ENCODE measurements around the gene CDH3. TPM values are rescaled to one million over a fixed set of nuclear protein-coding genes. Genes with fewer than 3 reads are reported as not detected.
"Not testable (repeated sequence)": the region's sequence is repeated elsewhere in the genome, so short reads cannot be mapped to it uniquely, and the experiment has no call there.

Gene CDH3
- total and polyA plus RNA-seq, 2 of the 13 experiments (the other 11 are each of a cell fraction or from before 2014, with no cell fraction given), result 0.11 TPM; not detected in 1

DNA sequence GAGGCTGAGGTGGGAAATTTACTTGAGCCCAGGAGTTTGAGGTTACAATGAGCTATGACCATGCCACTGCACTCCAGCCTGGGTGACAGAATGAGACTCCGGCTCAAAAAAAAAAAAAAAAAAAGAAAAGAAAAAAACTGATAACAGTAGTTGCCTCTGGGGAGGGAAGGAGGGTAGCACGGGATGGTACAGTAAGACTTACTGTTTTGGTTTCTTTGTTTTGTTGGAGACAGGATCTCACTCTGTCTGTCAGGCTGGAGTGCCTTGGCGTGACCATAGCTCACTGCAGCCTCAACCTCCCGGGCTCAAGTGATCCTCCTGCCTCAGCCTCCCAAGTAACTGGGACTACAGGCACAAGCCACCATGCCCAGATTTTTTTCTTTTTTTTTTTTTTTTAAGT lies 71.4 kb downstream of the CDH3 start:
- H4K20me1 ChIP-seq (ENCODE audit: insufficient read depth, low read length); H3K4me2 ChIP-seq (ENCODE audit: low read depth, low read length); H3K4me3 ChIP-seq (replicated peaks in 1 of 3; ENCODE audit: insufficient read depth in 1 of 3, low read depth in 2 of 3, low read length in 3 of 3); DNase-seq (ENCODE audit: low spot score); ATAC-seq; H3K79me2 ChIP-seq (ENCODE audit: insufficient read depth, low read length); H3K9ac ChIP-seq (ENCODE audit: insufficient read depth, low read depth, low read length); intact Hi-C loops (cut with micrococcal nuclease; ENCODE audit: unreplicated experiment); H2AFZ ChIP-seq (ENCODE audit: low read length); H3K27me3 ChIP-seq (ENCODE audit: control insufficient read depth in 1 of 2, insufficient read depth in 2 of 2, low read length in 2 of 2); H3K36me3 ChIP-seq (replicated peaks in 1 of 2; ENCODE audit: control insufficient read depth in 1 of 2, insufficient read depth in 2 of 2, low read length in 2 of 2); POLR2A ChIA-PET; FAIRE-seq; BruUV-seq (replicated peaks); H3K9me3 ChIP-seq (ENCODE audit: low read length); H3K27ac ChIP-seq (ENCODE audit: extremely low read length, insufficient read depth, low read length); CTCF ChIA-PET (ENCODE audit: low intra/inter-chr PET ratio, low total read pairs): not testable (repeated sequence)
- peaks cover 30% of the 10 kb centered on the region for H3K4me1 ChIP-seq (ENCODE audit: insufficient read depth, low read length)
- TF ChIP-seq, protein P1, sequence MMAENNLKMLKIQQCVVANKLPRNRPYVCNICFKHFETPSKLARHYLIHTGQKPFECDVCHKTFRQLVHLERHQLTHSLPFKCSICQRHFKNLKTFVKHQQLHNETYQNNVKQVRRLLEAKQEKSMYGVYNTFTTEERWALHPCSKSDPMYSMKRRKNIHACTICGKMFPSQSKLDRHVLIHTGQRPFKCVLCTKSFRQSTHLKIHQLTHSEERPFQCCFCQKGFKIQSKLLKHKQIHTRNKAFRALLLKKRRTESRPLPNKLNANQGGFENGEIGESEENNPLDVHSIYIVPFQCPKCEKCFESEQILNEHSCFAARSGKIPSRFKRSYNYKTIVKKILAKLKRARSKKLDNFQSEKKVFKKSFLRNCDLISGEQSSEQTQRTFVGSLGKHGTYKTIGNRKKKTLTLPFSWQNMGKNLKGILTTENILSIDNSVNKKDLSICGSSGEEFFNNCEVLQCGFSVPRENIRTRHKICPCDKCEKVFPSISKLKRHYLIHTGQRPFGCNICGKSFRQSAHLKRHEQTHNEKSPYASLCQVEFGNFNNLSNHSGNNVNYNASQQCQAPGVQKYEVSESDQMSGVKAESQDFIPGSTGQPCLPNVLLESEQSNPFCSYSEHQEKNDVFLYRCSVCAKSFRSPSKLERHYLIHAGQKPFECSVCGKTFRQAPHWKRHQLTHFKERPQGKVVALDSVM (CRISPR knock-in tag; IDR thresholded peaks at IDR 0.05), result 0 out of 2 replicates have a peak, but pooled peaks have one; percentile 40
- in situ Hi-C loops (cut with HindIII; ENCODE audit: extremely low pct_ligation_motif_present, low pct_unique_long_range_greater_than_20kb), result loop anchor here (25.0 kb wide), 1 partner anchor 396 kb away; the partner anchor contains the start of gene HAS3
- WGBS (ENCODE audit: low lambda C conversion rate), result 40% methylated on average over 4 of the region's 4 CpGs

GRCh38 chr16:68717684-68718083 lies 72.6 kb downstream of the CDH3 start:
- in situ Hi-C loops (cut with HindIII; ENCODE audit: extremely low pct_ligation_motif_present, low pct_unique_long_range_greater_than_20kb) (loop anchor here (25.0 kb wide), 1 partner anchor 395 kb away; the partner anchor contains the start of gene HAS3), intact Hi-C loops (cut with micrococcal nuclease; ENCODE audit: unreplicated experiment) (no loop called here)
- POLR2A ChIA-PET, result interaction anchor here (0.7 kb wide), 1 partner anchor 519 kb away, joined by 3 read pairs; no protein-coding TSS in a partner anchor
- H3K9me3 ChIP-seq (ENCODE audit: low read length), result no peaks in the 10 kb centered on the region
- TF ChIP-seq NAIF1 (CRISPR knock-in tag; IDR thresholded peaks at IDR 0.05; ENCODE audit: borderline replicate concordance) (no peak), NR1H2 (CRISPR knock-in tag; IDR thresholded peaks at IDR 0.05; ENCODE audit: borderline replicate concordance, low read depth) (no peak), FOXM1 (CRISPR knock-in tag; IDR thresholded peaks at IDR 0.05) (no peak), ZNF619 (CRISPR knock-in tag; IDR thresholded peaks at IDR 0.05) (no peak), ZNF564 (CRISPR knock-in tag; IDR thresholded peaks at IDR 0.05) (peak; percentile 96), KDM3A (CRISPR knock-in tag; IDR thresholded peaks at IDR 0.05; ENCODE audit: low read depth) (no peak), ZFP90 (CRISPR knock-in tag; IDR thresholded peaks at IDR 0.05; ENCODE audit: borderline replicate concordance) (no peak)
- ATAC-seq (no peak), FAIRE-seq (no peak), DNase-seq (ENCODE audit: low spot score) (no peak)
- no peak overlapping the region for H3K9ac ChIP-seq (ENCODE audit: insufficient read depth, low read depth, low read length)
- no peak overlapping the region for H2AFZ ChIP-seq (ENCODE audit: low read length)
- H3K4me1 ChIP-seq (ENCODE audit: insufficient read depth, low read length), result peaks cover 38% of the 10 kb centered on the region
- WGBS (ENCODE audit: low lambda C conversion rate), result 82% methylated on average over 4 of the region's 4 CpGs
- H3K4me2 ChIP-seq (ENCODE audit: low read depth, low read length), result no peak overlapping the region
- CTCF ChIA-PET (ENCODE audit: low intra/inter-chr PET ratio, low total read pairs), result no interaction called here
- no peaks in the 10 kb centered on the region for H3K79me2 ChIP-seq (ENCODE audit: insufficient read depth, low read length)
- H3K27ac ChIP-seq (ENCODE audit: extremely low read length, insufficient read depth, low read length), result no peak overlapping the region
- 0 out of 5 replicates have a peak, but pooled peaks cover 0 to 7% of the 10 kb centered on the region in 2 experiments for H3K27me3 ChIP-seq (ENCODE audit: control insufficient read depth in 1 of 2, insufficient read depth in 2 of 2, low read length in 2 of 2)
- no peaks in the 10 kb centered on the region for H4K20me1 ChIP-seq (ENCODE audit: insufficient read depth, low read length)
- no peak overlapping the region for H3K4me3 ChIP-seq (replicated peaks in 1 of 3; ENCODE audit: insufficient read depth in 1 of 3, low read depth in 2 of 3, low read length in 3 of 3)
- BruUV-seq (replicated peaks), result no TSS peak
- no peaks in the 10 kb centered on the region for H3K36me3 ChIP-seq (replicated peaks in 1 of 2; ENCODE audit: control insufficient read depth in 1 of 2, insufficient read depth in 2 of 2, low read length in 2 of 2)
